ENCODE data around the gene RCL1.
"Not testable (repeated sequence)": the region's sequence is repeated elsewhere in the genome, so short reads cannot be mapped to it uniquely, and the experiment has no call there.

The RCL1 gene

GRCh38 chr9:4792572-4793458 lies at the start of gene RCL1:
TSS of gene RCL1 (plus strand) at chr9:4792944. CDS start at chr9:4793092, 148 bp downstream.
- DNase-seq: peak; percentile 88 to 97 (median 94)

GRCh38 chr9:4743131-4743875 lies 49.4 kb upstream of the RCL1 start:
- DNase-seq: no peak

- no peak for DNase-seq
Measured at GRCh38 chr9:4746278-4747030, 46.3 kb upstream of the RCL1 start.

GRCh38 chr9:4748612-4749011 lies 44.1 kb upstream of the RCL1 start:
- no peak for DNase-seq

- no peak for DNase-seq
Measured at GRCh38 chr9:4750023-4750673, 42.6 kb upstream of the RCL1 start.

- not testable (repeated sequence) for DNase-seq
Measured at GRCh38 chr9:4754530-4754929, 38.2 kb upstream of the RCL1 start.

- DNase-seq: no peak
Measured at GRCh38 chr9:4755026-4755609, 37.6 kb upstream of the RCL1 start.

- no peak for DNase-seq
Measured at GRCh38 chr9:4756420-4756819, 36.3 kb upstream of the RCL1 start.

GRCh38 chr9:4760122-4760521 lies 32.6 kb upstream of the RCL1 start:
- DNase-seq: no peak

GRCh38 chr9:4762108-4762885 lies 30.4 kb upstream of the RCL1 start:
- DNase-seq: peak; percentile 39 to 68 (median 44)

GRCh38 chr9:4762886-4763541 lies 29.7 kb upstream of the RCL1 start:
- DNase-seq: no peak

- DNase-seq: no peak
Measured at GRCh38 chr9:4764033-4764432, 28.7 kb upstream of the RCL1 start.

- DNase-seq: no peak
Measured at GRCh38 chr9:4768681-4769080, 24.1 kb upstream of the RCL1 start.

- DNase-seq: no peak
Measured at GRCh38 chr9:4769321-4770080, 23.2 kb upstream of the RCL1 start.

GRCh38 chr9:4771788-4772187 lies 21.0 kb upstream of the RCL1 start:
- no peak for DNase-seq

- DNase-seq: no peak
Measured at GRCh38 chr9:4774209-4774608, 18.5 kb upstream of the RCL1 start.

- not testable (repeated sequence) for DNase-seq
Measured at GRCh38 chr9:4774958-4775357, 17.8 kb upstream of the RCL1 start.

- no peak for DNase-seq
Measured at GRCh38 chr9:4780651-4781050, 12.1 kb upstream of the RCL1 start.

- no peak for DNase-seq
Measured at GRCh38 chr9:4781408-4781807, 11.3 kb upstream of the RCL1 start.

- not testable (repeated sequence) for DNase-seq
Measured at GRCh38 chr9:4783191-4783590, 9.6 kb upstream of the RCL1 start.
